ENCODE results near the gene VSIG2.
"Not testable (repeated sequence)": the region's sequence is repeated elsewhere in the genome, so short reads cannot be mapped to it uniquely, and the experiment has no call there.

The VSIG2 gene

GRCh38 chr11:124751741-124752470, at the start of gene VSIG2:
VSIG2 (minus strand) TSS chr11:124752255; CDS start chr11:124752137, 118 bp downstream.
- no peak for DNase-seq (ENCODE audit: low read depth in 2 of 2)

GRCh38 chr11:124801014-124801413, 49.0 kb upstream of the VSIG2 start:
- DNase-seq (ENCODE audit: low read depth in 2 of 2), result no peak

- peak; percentile 55 to 60 for DNase-seq (ENCODE audit: low read depth in 2 of 2)
These were observed 48.3 kb upstream of the VSIG2 start, which contains the start of gene MSANTD2 for GRCh38 chr11:124800226-124800929. MSANTD2 (minus strand) TSS chr11:124800406; CDS start chr11:124800380, 26 bp downstream.

GRCh38 chr11:124799348-124800225, 47.5 kb upstream of the VSIG2 start:
- no peak for DNase-seq (ENCODE audit: low read depth in 2 of 2)

- DNase-seq (ENCODE audit: low read depth in 2 of 2), result peak; percentile 39 to 40
These were observed 46.9 kb upstream of the VSIG2 start for GRCh38 chr11:124798991-124799347.

- DNase-seq (ENCODE audit: low read depth in 2 of 2), result no peak
These were observed 44.3 kb upstream of the VSIG2 start for GRCh38 chr11:124796312-124796711.

- no peak for DNase-seq (ENCODE audit: low read depth in 2 of 2)
These were observed 41.6 kb upstream of the VSIG2 start for GRCh38 chr11:124793466-124794278.

GRCh38 chr11:124791626-124792341, 39.7 kb upstream of the VSIG2 start:
- no peak for DNase-seq (ENCODE audit: low read depth in 2 of 2)

- no peak for DNase-seq (ENCODE audit: low read depth in 2 of 2)
These were observed 36.5 kb upstream of the VSIG2 start for GRCh38 chr11:124788521-124788920.

- no peak for DNase-seq (ENCODE audit: low read depth in 2 of 2)
These were observed 32.0 kb upstream of the VSIG2 start for GRCh38 chr11:124784051-124784450.

GRCh38 chr11:124783002-124783401, 30.9 kb upstream of the VSIG2 start:
- no peak for DNase-seq (ENCODE audit: low read depth in 2 of 2)

- DNase-seq (ENCODE audit: low read depth in 2 of 2), result no peak
These were observed 27.5 kb upstream of the VSIG2 start for GRCh38 chr11:124779568-124779967.

- DNase-seq (ENCODE audit: low read depth in 2 of 2), result no peak
These were observed 26.2 kb upstream of the VSIG2 start for GRCh38 chr11:124778281-124778680.

GRCh38 chr11:124776865-124777645, 25.0 kb upstream of the VSIG2 start:
- DNase-seq (ENCODE audit: low read depth in 2 of 2), result no peak

- DNase-seq (ENCODE audit: low read depth in 2 of 2), result not testable (repeated sequence)
These were observed 18.9 kb upstream of the VSIG2 start for GRCh38 chr11:124770959-124771358.

GRCh38 chr11:124769806-124770774, 18.0 kb upstream of the VSIG2 start:
- DNase-seq (ENCODE audit: low read depth in 2 of 2), result no peak

- DNase-seq (ENCODE audit: low read depth in 2 of 2), result no peak
These were observed 16.9 kb upstream of the VSIG2 start for GRCh38 chr11:124768914-124769313.

GRCh38 chr11:124766156-124766555, 14.1 kb upstream of the VSIG2 start:
- no peak for DNase-seq (ENCODE audit: low read depth in 2 of 2)

All from fibroblast of skin of left biceps (primary cell).